ENCODE data around the gene KIAA1671. TPM values are rescaled to one million over a fixed set of nuclear protein-coding genes. Genes with fewer than 3 reads are reported as not detected.

KIAA1671 gene
- total RNA-seq, 3 donors from 2014 or later, result 9.8 to 62.8 (median 36.4) TPM

DNA sequence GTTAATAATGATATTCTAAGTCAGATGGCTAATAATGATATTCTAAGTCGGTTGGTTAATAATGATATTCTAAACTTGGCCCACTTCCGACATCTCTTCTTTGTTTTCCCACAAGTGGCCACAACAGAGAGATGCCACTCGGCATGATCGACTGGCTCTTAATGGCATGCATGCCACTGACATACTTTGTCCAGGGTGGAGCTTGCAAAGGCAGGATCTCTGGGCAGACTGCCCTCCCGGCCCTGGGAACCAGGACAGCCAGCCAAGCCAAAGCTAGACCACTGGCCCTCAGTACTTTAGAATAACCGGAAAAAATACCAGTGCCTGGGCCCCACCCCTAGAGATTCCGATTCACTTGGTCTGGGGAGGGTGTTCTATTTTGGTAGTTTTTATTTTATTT, 78.1 kb downstream of the KIAA1671 start:
- Histone ChIP-seq H3K4me1 (no peaks in the 10 kb centered on the region), H3K9me3 (no peaks in the 10 kb centered on the region), H3K27ac (peak overlapping the region in 1 of 2 donors; percentile 9), H3K27me3 (no peaks in the 10 kb centered on the region), H3K4me3 (no peak overlapping the region), H3K36me3 (no peaks in the 10 kb centered on the region)
- TF ChIP-seq, protein P1, sequence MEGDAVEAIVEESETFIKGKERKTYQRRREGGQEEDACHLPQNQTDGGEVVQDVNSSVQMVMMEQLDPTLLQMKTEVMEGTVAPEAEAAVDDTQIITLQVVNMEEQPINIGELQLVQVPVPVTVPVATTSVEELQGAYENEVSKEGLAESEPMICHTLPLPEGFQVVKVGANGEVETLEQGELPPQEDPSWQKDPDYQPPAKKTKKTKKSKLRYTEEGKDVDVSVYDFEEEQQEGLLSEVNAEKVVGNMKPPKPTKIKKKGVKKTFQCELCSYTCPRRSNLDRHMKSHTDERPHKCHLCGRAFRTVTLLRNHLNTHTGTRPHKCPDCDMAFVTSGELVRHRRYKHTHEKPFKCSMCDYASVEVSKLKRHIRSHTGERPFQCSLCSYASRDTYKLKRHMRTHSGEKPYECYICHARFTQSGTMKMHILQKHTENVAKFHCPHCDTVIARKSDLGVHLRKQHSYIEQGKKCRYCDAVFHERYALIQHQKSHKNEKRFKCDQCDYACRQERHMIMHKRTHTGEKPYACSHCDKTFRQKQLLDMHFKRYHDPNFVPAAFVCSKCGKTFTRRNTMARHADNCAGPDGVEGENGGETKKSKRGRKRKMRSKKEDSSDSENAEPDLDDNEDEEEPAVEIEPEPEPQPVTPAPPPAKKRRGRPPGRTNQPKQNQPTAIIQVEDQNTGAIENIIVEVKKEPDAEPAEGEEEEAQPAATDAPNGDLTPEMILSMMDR (IDR thresholded peaks at IDR 0.05), result no peak
- TF ChIP-seq POLR2A (IDR thresholded peaks at IDR 0.05), result no peak
- TF ChIP-seq POLR2AphosphoS5 (IDR thresholded peaks at IDR 0.05), result no peak
- intact Hi-C loops (cut with DNase I; ENCODE audit: low total_unique reads), result no loop called here
- peak; percentile 71 to 73 for DNase-seq (ENCODE audit: low spot score in 2 of 2)

DNA sequence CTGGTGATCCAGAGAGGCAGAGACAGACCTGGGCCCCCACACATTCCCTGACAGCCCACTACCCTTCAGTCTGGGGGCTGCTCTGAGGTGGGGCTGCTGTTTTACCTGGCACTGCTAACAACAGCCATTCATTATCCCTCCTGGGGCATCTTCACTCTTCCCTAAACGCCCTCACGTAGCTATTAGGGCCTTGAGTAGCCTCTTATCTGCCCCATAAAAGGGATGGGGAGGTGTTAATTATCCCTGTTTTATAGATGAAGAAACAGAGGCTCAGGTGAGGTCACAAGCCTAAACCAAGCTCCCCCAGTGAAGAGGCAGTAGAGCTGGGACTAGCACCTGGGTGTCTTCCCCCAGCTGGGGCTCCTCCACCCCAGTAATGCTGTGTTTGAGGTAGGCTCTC, 79.5 kb downstream of the KIAA1671 start:
- DNase-seq (ENCODE audit: low spot score in 2 of 2), result no peak

DNA sequence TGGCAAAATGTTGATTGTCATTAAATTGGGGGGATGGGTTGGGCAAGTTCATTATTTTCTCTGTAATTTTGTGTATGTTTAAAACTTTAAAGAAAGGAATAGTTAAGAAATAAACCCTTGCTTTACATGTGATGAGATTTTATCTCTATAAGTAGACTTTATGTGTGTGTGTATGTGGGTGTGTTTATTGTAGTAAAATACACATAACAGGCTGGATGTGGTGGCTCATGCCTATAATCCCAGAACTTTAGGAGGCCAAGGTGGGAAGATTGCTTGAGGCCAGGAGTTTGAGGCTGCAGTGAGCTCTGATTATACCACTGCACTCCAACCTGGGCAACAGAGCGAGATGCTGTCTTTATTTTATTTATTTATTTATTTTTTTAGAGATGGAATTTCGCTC, 83.2 kb downstream of the KIAA1671 start:
- no peak for TF ChIP-seq POLR2AphosphoS5 (IDR thresholded peaks at IDR 0.05)
- TF ChIP-seq POLR2A (IDR thresholded peaks at IDR 0.05), result no peak
- TF ChIP-seq, protein P1 (IDR thresholded peaks at IDR 0.05), result no peak

More for the DNA sequence above, 79.5 kb downstream of the KIAA1671 start:
- Histone ChIP-seq H3K27me3 (no peaks in the 10 kb centered on the region), H3K36me3 (no peaks in the 10 kb centered on the region), H3K27ac (peak overlapping the region in 1 of 2 donors; percentile 6), H3K9me3 (no peaks in the 10 kb centered on the region), H3K4me1 (no peaks in the 10 kb centered on the region), H3K4me3 (no peak overlapping the region)
- intact Hi-C loops (cut with DNase I; ENCODE audit: low total_unique reads), result no loop called here
- no peak for TF ChIP-seq POLR2AphosphoS5 (IDR thresholded peaks at IDR 0.05)
- TF ChIP-seq POLR2A (IDR thresholded peaks at IDR 0.05), result no peak

DNA sequence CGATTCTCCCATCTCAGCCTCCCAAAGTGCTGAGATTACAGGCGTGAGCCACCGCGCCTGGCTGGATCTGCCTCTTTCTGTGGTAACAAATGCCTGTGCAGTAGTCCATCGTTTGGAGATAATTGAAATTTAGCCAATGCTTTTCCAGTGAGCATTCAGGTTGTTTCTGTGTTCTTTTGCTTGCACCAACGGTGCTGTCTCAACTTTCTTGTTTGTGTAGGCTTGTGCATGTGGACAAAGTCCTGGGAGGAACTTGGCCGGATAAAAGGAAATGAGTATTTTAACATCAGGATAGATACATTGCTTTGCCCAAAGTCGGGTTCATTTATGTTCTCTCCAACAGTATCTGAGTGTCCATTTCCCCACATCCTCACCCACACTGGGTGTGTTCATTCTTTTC, 85.7 kb downstream of the KIAA1671 start:
- Histone ChIP-seq H3K4me3 (no peak overlapping the region), H3K36me3 (no peaks in the 10 kb centered on the region), H3K27ac (no peak overlapping the region), H3K9me3 (no peaks in the 10 kb centered on the region), H3K4me1 (no peaks in the 10 kb centered on the region), H3K27me3 (no peaks in the 10 kb centered on the region)
- TF ChIP-seq, protein P1 (IDR thresholded peaks at IDR 0.05), result no peak
- TF ChIP-seq POLR2AphosphoS5 (IDR thresholded peaks at IDR 0.05), result no peak
- TF ChIP-seq POLR2A (IDR thresholded peaks at IDR 0.05), result no peak
- DNase-seq (ENCODE audit: low spot score in 2 of 2), result no peak
- intact Hi-C loops (cut with DNase I; ENCODE audit: low total_unique reads), result no loop called here

More for the DNA sequence above, 83.2 kb downstream of the KIAA1671 start:
- Histone ChIP-seq H3K4me3 (no peak overlapping the region), H3K4me1 (no peaks in the 10 kb centered on the region), H3K27me3 (no peaks in the 10 kb centered on the region), H3K27ac (no peak overlapping the region), H3K9me3 (no peaks in the 10 kb centered on the region), H3K36me3 (no peaks in the 10 kb centered on the region)
- no peak for DNase-seq (ENCODE audit: low spot score in 2 of 2)
- intact Hi-C loops (cut with DNase I; ENCODE audit: low total_unique reads), result no loop called here

DNA sequence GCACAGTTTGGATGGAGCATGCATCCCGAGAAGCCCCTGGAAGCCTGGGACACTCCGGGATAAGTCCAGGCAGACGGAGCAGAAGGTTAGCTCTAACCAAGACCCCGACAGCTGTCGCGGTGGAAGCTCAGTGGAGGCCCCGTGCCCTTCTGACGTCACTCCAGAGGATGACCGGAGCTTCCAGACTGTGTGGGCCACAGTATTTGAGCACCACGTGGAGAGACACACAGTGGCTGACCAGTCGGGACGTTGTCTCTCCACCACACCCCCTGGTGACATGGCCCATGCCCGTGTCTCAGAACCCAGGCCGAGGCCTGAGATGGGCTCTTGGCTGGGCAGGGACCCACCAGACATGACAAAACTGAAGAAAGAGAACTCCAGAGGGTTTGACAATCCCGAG, 86.3 kb downstream of the KIAA1671 start:
- H3K9me3 ChIP-seq, result no peaks in the 10 kb centered on the region
- DNase-seq (ENCODE audit: low spot score in 2 of 2), result no peak
- H3K4me3 ChIP-seq, result no peak overlapping the region
- no peaks in the 10 kb centered on the region for H3K36me3 ChIP-seq
- no peaks in the 10 kb centered on the region for H3K27me3 ChIP-seq
- H3K4me1 ChIP-seq, result no peaks in the 10 kb centered on the region
- H3K27ac ChIP-seq, result no peak overlapping the region
- intact Hi-C loops (cut with DNase I; ENCODE audit: low total_unique reads), result no loop called here
- TF ChIP-seq, protein P1 (IDR thresholded peaks at IDR 0.05), result no peak
- no peak for TF ChIP-seq POLR2A (IDR thresholded peaks at IDR 0.05)
- no peak for TF ChIP-seq POLR2AphosphoS5 (IDR thresholded peaks at IDR 0.05)

DNA sequence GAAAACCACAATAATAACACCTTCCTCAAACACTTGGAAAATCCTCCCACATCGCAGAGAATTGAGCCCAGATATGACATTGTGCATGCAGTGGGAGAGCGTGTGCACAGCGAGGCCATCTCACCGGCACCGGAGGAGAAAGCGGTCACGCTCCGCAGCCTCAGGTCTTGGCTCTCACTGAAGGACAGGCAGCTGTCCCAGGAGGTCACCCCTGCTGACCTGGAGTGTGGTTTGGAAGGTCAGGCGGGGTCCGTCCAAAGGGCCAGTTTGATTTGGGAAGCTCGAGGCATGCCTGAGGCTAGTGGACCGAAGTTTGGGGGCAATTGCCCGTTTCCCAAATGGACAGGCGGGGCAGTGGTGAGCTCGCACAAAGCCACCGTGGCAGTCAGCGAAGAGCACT, 86.7 kb downstream of the KIAA1671 start:
- intact Hi-C loops (cut with DNase I; ENCODE audit: low total_unique reads), result no loop called here
- Histone ChIP-seq H3K27me3 (no peaks in the 10 kb centered on the region), H3K27ac (no peak overlapping the region), H3K4me1 (no peaks in the 10 kb centered on the region), H3K4me3 (no peak overlapping the region), H3K36me3 (no peaks in the 10 kb centered on the region), H3K9me3 (no peaks in the 10 kb centered on the region)
- TF ChIP-seq, protein P1 (IDR thresholded peaks at IDR 0.05), result no peak
- no peak for TF ChIP-seq POLR2AphosphoS5 (IDR thresholded peaks at IDR 0.05)
- TF ChIP-seq POLR2A (IDR thresholded peaks at IDR 0.05), result no peak
- no peak for DNase-seq (ENCODE audit: low spot score in 2 of 2)

All from breast epithelium (tissue), 4 donors.